Testis (tissue), 2 donors: Measurements from ENCODE around the gene WDR44.

Source experiments
- CTCF ChIP-seq, 3 experiments: fragments of 450-650 bp in 2 of 3; fragments of 200-600 bp in 1 of 3; sonication (generic) in 1 of 3; IDR thresholded peaks; one replicate each; pipeline ENCODE4 v1.5.1; 2016 to 2019; ENCODE audit warnings: antibody characterized with exemption in 3 of 3, mild to moderate bottlenecking in 2 of 3, moderate library complexity in 1 of 3
- POLR2A ChIP-seq: fragments of 450-650 bp; IDR thresholded peaks from one replicate; pipeline ENCODE4 v1.6.1; 2017; ENCODE audit warnings: antibody characterized with exemption, mild to moderate bottlenecking, moderate library complexity

- TF ChIP-seq CTCF (IDR thresholded peaks at IDR 0.05) (no peak), POLR2A (no peak)
Observed at GRCh38 chrX:118350221-118350620, 4.3 kb downstream of the WDR44 start.
